ENCODE results near the gene NMNAT3.

Gene NMNAT3

GRCh38 chr3:139652561-139652960 lies 25.2 kb downstream of the NMNAT3 start:
- H3K79me2 ChIP-seq (ENCODE audit: low read length): no peaks in the 10 kb centered on the region
- no peak overlapping the region for H3K9ac ChIP-seq (ENCODE audit: low read length)
- no peak overlapping the region for H3K27ac ChIP-seq (ENCODE audit: low read length)
- H3K4me1 ChIP-seq (ENCODE audit: low read length): no peaks in the 10 kb centered on the region
- TF ChIP-seq EZH2phosphoT487 (IDR thresholded peaks at IDR 0.05; ENCODE audit: low read depth) (no peak), CTCF (IDR thresholded peaks at IDR 0.05; ENCODE audit: low read depth, low read length) (no peak)
- H3K4me2 ChIP-seq (ENCODE audit: low read length): no peak overlapping the region
- H3K36me3 ChIP-seq (replicated peaks; ENCODE audit: low read depth, low read length): no peaks in the 10 kb centered on the region
- H3K9me3 ChIP-seq (ENCODE audit: insufficient read depth, low read length): no peaks in the 10 kb centered on the region
- H4K20me1 ChIP-seq (ENCODE audit: insufficient read depth, low read length): no peaks in the 10 kb centered on the region
- H3K27me3 ChIP-seq (ENCODE audit: low read depth, low read length): 0 out of 2 replicates have a peak, but pooled peaks cover 5% of the 10 kb centered on the region
- no peak overlapping the region for H3K4me3 ChIP-seq (ENCODE audit: low read length)
- no peak overlapping the region for H2AFZ ChIP-seq (ENCODE audit: low read depth, low read length)

GRCh38 chr3:139647866-139648435 lies 29.8 kb downstream of the NMNAT3 start:
- H3K4me3 ChIP-seq (ENCODE audit: low read length): no peak overlapping the region
- H3K4me2 ChIP-seq (ENCODE audit: low read length): no peak overlapping the region
- H3K36me3 ChIP-seq (replicated peaks; ENCODE audit: low read depth, low read length): no peaks in the 10 kb centered on the region
- no peak overlapping the region for H3K27ac ChIP-seq (ENCODE audit: low read length)
- H4K20me1 ChIP-seq (ENCODE audit: insufficient read depth, low read length): no peaks in the 10 kb centered on the region
- H3K4me1 ChIP-seq (ENCODE audit: low read length): no peaks in the 10 kb centered on the region
- no peaks in the 10 kb centered on the region for H3K27me3 ChIP-seq (ENCODE audit: low read depth, low read length)
- H3K79me2 ChIP-seq (ENCODE audit: low read length): no peaks in the 10 kb centered on the region
- TF ChIP-seq CTCF (IDR thresholded peaks at IDR 0.05; ENCODE audit: low read depth, low read length) (no peak), EZH2phosphoT487 (IDR thresholded peaks at IDR 0.05; ENCODE audit: low read depth) (no peak)
- H2AFZ ChIP-seq (ENCODE audit: low read depth, low read length): no peak overlapping the region
- H3K9ac ChIP-seq (ENCODE audit: low read length): no peak overlapping the region
- no peaks in the 10 kb centered on the region for H3K9me3 ChIP-seq (ENCODE audit: insufficient read depth, low read length)

GRCh38 chr3:139646512-139646911 lies 31.3 kb downstream of the NMNAT3 start:
- Histone ChIP-seq H4K20me1 (ENCODE audit: insufficient read depth, low read length) (no peaks in the 10 kb centered on the region), H3K4me2 (ENCODE audit: low read length) (no peak overlapping the region), H3K4me3 (ENCODE audit: low read length) (no peak overlapping the region), H3K36me3 (replicated peaks; ENCODE audit: low read depth, low read length) (no peaks in the 10 kb centered on the region), H3K27ac (ENCODE audit: low read length) (no peak overlapping the region), H3K79me2 (ENCODE audit: low read length) (no peaks in the 10 kb centered on the region), H3K27me3 (ENCODE audit: low read depth, low read length) (no peaks in the 10 kb centered on the region), H3K9ac (ENCODE audit: low read length) (no peak overlapping the region), H3K9me3 (ENCODE audit: insufficient read depth, low read length) (no peaks in the 10 kb centered on the region), H3K4me1 (ENCODE audit: low read length) (no peaks in the 10 kb centered on the region), H2AFZ (ENCODE audit: low read depth, low read length) (no peak overlapping the region)
- TF ChIP-seq EZH2phosphoT487 (IDR thresholded peaks at IDR 0.05; ENCODE audit: low read depth): no peak
- no peak for TF ChIP-seq CTCF (IDR thresholded peaks at IDR 0.05; ENCODE audit: low read depth, low read length)

GRCh38 chr3:139642996-139643395 lies 34.8 kb downstream of the NMNAT3 start:
- no peaks in the 10 kb centered on the region for H3K27me3 ChIP-seq (ENCODE audit: low read depth, low read length)
- no peak overlapping the region for H3K27ac ChIP-seq (ENCODE audit: low read length)
- H3K9me3 ChIP-seq (ENCODE audit: insufficient read depth, low read length): no peaks in the 10 kb centered on the region
- H3K4me3 ChIP-seq (ENCODE audit: low read length): no peak overlapping the region
- no peak for TF ChIP-seq CTCF (IDR thresholded peaks at IDR 0.05; ENCODE audit: low read depth, low read length)
- TF ChIP-seq EZH2phosphoT487 (IDR thresholded peaks at IDR 0.05; ENCODE audit: low read depth): no peak
- H3K9ac ChIP-seq (ENCODE audit: low read length): no peak overlapping the region
- no peaks in the 10 kb centered on the region for H3K79me2 ChIP-seq (ENCODE audit: low read length)
- no peaks in the 10 kb centered on the region for H3K36me3 ChIP-seq (replicated peaks; ENCODE audit: low read depth, low read length)
- no peaks in the 10 kb centered on the region for H4K20me1 ChIP-seq (ENCODE audit: insufficient read depth, low read length)
- H3K4me1 ChIP-seq (ENCODE audit: low read length): no peaks in the 10 kb centered on the region
- no peak overlapping the region for H3K4me2 ChIP-seq (ENCODE audit: low read length)
- no peak overlapping the region for H2AFZ ChIP-seq (ENCODE audit: low read depth, low read length)

Data from OCI-LY3 (cell line).